Ishikawa (cell line): ENCODE measurements around the gene CDH13.

ENCODE experiments used
- REST ChIP-seq: IDR thresholded peaks from 2 replicates; pipeline ENCODE4 v1.6.1; 2012; ENCODE audit warnings: low read depth, mild to moderate bottlenecking
- TAF1 ChIP-seq: IDR thresholded peaks from 2 replicates; pipeline ENCODE4 v1.6.1; 2012; ENCODE audit warnings: low read depth, mild to moderate bottlenecking

- TF ChIP-seq REST (no peak), TAF1 (no peak)
Measured at GRCh38 chr16:83682868-83683235, 1056.1 kb downstream of the CDH13 start.
